GM12891 (cell line): ENCODE results near the gene CRB1.

Experiments used
- PAX5 ChIP-seq: IDR thresholded peaks from 2 replicates; pipeline ENCODE4 v1.6.1; 2011; ENCODE audit warnings: low read length, moderate library complexity, mild to moderate bottlenecking; ENCODE audit not compliant: insufficient read depth, severe bottlenecking
- POLR2A ChIP-seq: IDR thresholded peaks from 2 replicates; pipeline ENCODE4 v1.6.1; 2011; ENCODE audit warnings: low read depth, low read length, control low read depth
- POLR2AphosphoS5 ChIP-seq: IDR thresholded peaks from 2 replicates; pipeline ENCODE4 v1.6.1; 2011; ENCODE audit warnings: low read depth, low read length, control low read depth
- TAF1 ChIP-seq: IDR thresholded peaks from 2 replicates; pipeline ENCODE4 v1.6.1; 2011; ENCODE audit warnings: low read depth, low read length, control low read depth

DNA sequence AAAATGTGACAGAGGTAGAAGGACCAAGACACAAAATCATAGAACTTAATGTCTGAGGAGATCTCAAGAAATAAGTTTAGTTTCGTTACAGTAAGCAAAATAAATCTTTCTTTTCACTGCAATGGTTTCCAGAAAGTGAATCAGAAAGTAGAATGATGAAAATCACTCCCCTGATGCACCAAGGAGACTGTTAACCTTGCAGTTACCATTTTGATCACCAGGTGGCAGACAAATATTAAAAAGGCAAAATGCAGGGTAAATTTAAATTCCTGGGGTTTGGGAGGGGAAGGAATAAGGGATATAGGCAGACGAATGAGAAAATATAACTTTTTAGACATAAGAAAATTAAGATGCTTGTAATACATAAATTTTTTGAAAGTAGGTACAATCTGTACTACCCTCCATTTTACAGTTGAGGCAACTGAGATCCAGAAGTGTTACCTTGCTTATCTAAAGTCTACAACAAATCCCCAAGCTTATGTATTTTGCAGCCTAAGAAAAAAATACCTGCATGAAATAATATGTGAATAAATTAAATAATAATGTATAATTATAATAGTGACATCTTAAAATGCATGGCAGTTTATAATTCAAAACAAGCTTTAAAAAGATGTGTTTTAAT lies 253.2 kb downstream of the CRB1 start:
- no peak for TF ChIP-seq POLR2A
- TF ChIP-seq PAX5 = no peak
- TF ChIP-seq POLR2AphosphoS5 = no peak
- TF ChIP-seq TAF1 = no peak
